CD4-positive, CD25-positive, alpha-beta regulatory T cell (primary cell): Measurements from ENCODE around the gene TTC28. TPM values are rescaled to one million over a fixed set of nuclear protein-coding genes. Genes with fewer than 3 reads are reported as not detected.

Experiments
- ATAC-seq, 2 donors: fragments of 150-1000 bp; cut with Tn5 transposase; one replicate each; pipeline ENCODE4 v1.10.0; 2021; ENCODE audit warnings: low read depth in 2 of 2, moderate number of reproducible peaks in 2 of 2, moderate library complexity in 1 of 2
- DNase-seq, 3 donors: peaks; one replicate each; pipeline versions ENCODE4 v3.0.0 to v3.0.0-alpha.2; 2012 to 2022; ENCODE audit warnings: mixed read lengths in 1 of 3
- H3K27ac ChIP-seq: one replicate; pipeline ENCODE4 v1.7.0; 2013; ENCODE audit warnings: mild to moderate bottlenecking, low read length; ENCODE audit not compliant: insufficient read depth, poor library complexity, severe bottlenecking
- H3K27me3 ChIP-seq: one replicate; pipeline ENCODE4 v1.7.0; 2013; ENCODE audit warnings: low read length; ENCODE audit not compliant: control insufficient read depth, insufficient read depth
- H3K36me3 ChIP-seq: one replicate; pipeline ENCODE4 v1.7.0; 2013; ENCODE audit warnings: mild to moderate bottlenecking, low read length, moderate library complexity; ENCODE audit not compliant: control insufficient read depth, insufficient read depth
- H3K4me1 ChIP-seq: 2 replicates; pipeline ENCODE4 v1.7.0; 2013; ENCODE audit warnings: mild to moderate bottlenecking, low read length; ENCODE audit not compliant: insufficient read depth, control insufficient read depth, poor library complexity, severe bottlenecking
- H3K4me3 ChIP-seq: one replicate; pipeline ENCODE4 v1.7.0; 2013; ENCODE audit warnings: low read depth, mild to moderate bottlenecking, low read length, moderate library complexity
- H3K9me3 ChIP-seq, 2 experiments: 1 replicate in 1 of 2; 2 replicates in 1 of 2; pipeline ENCODE4 v1.7.0; 2013; ENCODE audit warnings: low read length in 2 of 2, mild to moderate bottlenecking in 1 of 2, moderate library complexity in 1 of 2; ENCODE audit not compliant: control insufficient read depth in 2 of 2
- H3K27ac Mint-ChIP-seq, 3 donors: one replicate each; pipeline ENCODE4 v1.8.0; 2020 to 2022; ENCODE audit warnings: mild to moderate bottlenecking in 3 of 3, mixed read lengths in 3 of 3, moderate library complexity in 2 of 3
- H3K27me3 Mint-ChIP-seq: one replicate; pipeline ENCODE4 v1.8.0; 2022; ENCODE audit warnings: mild to moderate bottlenecking, mixed read lengths
- H3K36me3 Mint-ChIP-seq: one replicate; pipeline ENCODE4 v1.8.0; 2020; ENCODE audit warnings: mixed read lengths
- H3K4me1 Mint-ChIP-seq, 4 donors: one replicate each; pipeline ENCODE4 v1.8.0; 2020 to 2022; ENCODE audit warnings: mixed read lengths in 4 of 4, mild to moderate bottlenecking in 1 of 4
- H3K4me3 Mint-ChIP-seq, 4 donors: one replicate each; pipeline ENCODE4 v1.8.0; 2020 to 2022; ENCODE audit warnings: mild to moderate bottlenecking in 4 of 4, mixed read lengths in 4 of 4, moderate library complexity in 3 of 4
- H3K9me3 Mint-ChIP-seq, 7 donors: one replicate each; pipeline ENCODE4 v1.8.0; 2020 to 2022; ENCODE audit warnings: mixed read lengths in 7 of 7, mild to moderate bottlenecking in 3 of 7, moderate library complexity in 2 of 7
- polyA plus RNA-seq, 4 donors: library from polyadenylated mRNA; unstranded; fragments of 300-500 nt; fragmentation: Illumina TruSeq; gene quantifications; one replicate each; pipeline ENCODE4 v1.2.3, GENCODE V29; 2021
- total RNA-seq: library from RNA; stranded (reverse); gene quantifications from one replicate; pipeline ENCODE4 v1.2.3, GENCODE V29; 2022

Gene TTC28
- total and polyA plus RNA-seq, 5 donors from 2014 or later: 0.02 to 2.7 (median 0.28) TPM; not detected in 1

DNA sequence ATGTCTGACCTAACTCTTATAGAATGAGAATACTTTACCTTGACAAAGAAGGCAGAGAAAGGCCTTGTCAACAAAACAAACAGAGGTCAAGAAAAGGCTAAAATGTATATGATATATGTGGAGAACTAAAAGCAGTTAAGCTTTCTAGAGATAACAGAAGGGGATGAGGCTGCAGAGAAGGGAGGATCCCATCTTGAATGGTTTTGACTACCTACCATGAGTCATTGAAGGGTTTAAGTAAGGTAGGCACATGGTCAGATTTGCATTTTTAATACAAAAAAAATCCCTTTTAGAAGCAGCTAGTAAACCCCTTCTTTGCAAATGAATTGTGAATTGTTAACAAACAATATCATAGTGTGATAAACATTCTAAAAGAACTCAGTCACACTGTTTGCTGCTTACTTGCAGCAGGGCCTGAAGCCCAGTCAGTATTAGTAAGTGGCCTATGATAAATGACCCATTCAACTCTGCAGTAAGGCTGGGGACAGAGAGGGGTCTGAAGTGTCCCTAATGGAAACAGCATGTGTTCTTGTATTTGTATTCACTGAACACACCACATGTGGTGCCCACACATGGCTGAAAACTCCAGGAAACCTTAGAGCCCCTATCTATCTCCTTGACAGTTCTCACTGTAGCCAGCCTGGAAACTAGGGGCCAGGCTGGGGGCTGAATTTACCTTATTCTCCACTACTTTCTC, 431.8 kb downstream of the TTC28 start:
- H3K9me3 ChIP-seq: no peaks in the 10 kb centered on the region
- H3K4me1 ChIP-seq: no peaks in the 10 kb centered on the region
- no peak overlapping the region for H3K27ac ChIP-seq
- no peaks in the 10 kb centered on the region for H3K36me3 ChIP-seq
- Mint-ChIP-seq H3K27ac (no peak overlapping the region), H3K27me3 (peaks cover 6% of the 10 kb centered on the region), H3K4me1 (no peaks in the 10 kb centered on the region), H3K36me3 (no peaks in the 10 kb centered on the region), H3K9me3 (no peaks in the 10 kb centered on the region), H3K4me3 (no peak overlapping the region)
- ATAC-seq (no peak), DNase-seq (no peak)
- peaks cover 5% of the 10 kb centered on the region for H3K27me3 ChIP-seq
- no peak overlapping the region for H3K4me3 ChIP-seq

DNA sequence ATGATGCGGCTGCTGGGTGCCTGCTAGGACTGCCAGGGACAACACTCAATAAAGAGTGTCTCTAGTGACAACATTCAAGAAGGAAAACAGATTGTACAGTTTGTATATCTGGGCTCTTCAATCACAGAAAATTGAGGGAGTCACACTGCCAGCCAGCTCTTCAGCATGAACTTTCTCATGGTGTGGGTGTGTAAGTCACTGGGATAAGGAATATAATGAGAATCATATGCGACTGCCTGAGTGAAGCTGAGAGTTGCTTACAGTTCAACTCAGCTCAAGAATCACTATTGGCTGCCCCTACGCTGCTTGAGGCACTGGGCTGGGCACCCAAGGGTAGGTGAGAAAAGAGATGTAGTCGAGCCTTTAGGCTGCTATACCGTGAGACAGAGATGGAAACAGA, 432.5 kb downstream of the TTC28 start:
- no peaks in the 10 kb centered on the region for H3K4me1 Mint-ChIP-seq
- H3K9me3 ChIP-seq: no peaks in the 10 kb centered on the region
- peaks cover 5% of the 10 kb centered on the region for H3K27me3 ChIP-seq
- peaks cover 6% of the 10 kb centered on the region for H3K27me3 Mint-ChIP-seq
- no peak overlapping the region for H3K27ac ChIP-seq
- H3K4me3 ChIP-seq: no peak overlapping the region
- no peak overlapping the region for H3K27ac Mint-ChIP-seq
- H3K4me3 Mint-ChIP-seq: no peak overlapping the region
- H3K4me1 ChIP-seq: no peaks in the 10 kb centered on the region
- ATAC-seq: no peak
- H3K36me3 ChIP-seq: no peaks in the 10 kb centered on the region
- no peaks in the 10 kb centered on the region for H3K36me3 Mint-ChIP-seq
- H3K9me3 Mint-ChIP-seq: no peaks in the 10 kb centered on the region
- no peak for DNase-seq

- H3K4me1 Mint-ChIP-seq: no peaks in the 10 kb centered on the region
- H3K4me1 ChIP-seq: no peaks in the 10 kb centered on the region
- no peak overlapping the region for H3K27ac Mint-ChIP-seq
- peaks cover 6% of the 10 kb centered on the region for H3K27me3 Mint-ChIP-seq
- DNase-seq (no peak), ATAC-seq (no peak)
- no peaks in the 10 kb centered on the region for H3K36me3 ChIP-seq
- H3K9me3 ChIP-seq: no peaks in the 10 kb centered on the region
- H3K36me3 Mint-ChIP-seq: no peaks in the 10 kb centered on the region
- no peak overlapping the region for H3K4me3 Mint-ChIP-seq
- H3K4me3 ChIP-seq: no peak overlapping the region
- H3K9me3 Mint-ChIP-seq: no peaks in the 10 kb centered on the region
- H3K27me3 ChIP-seq: peaks cover 5% of the 10 kb centered on the region
- no peak overlapping the region for H3K27ac ChIP-seq
Measured at GRCh38 chr22:28246397-28246796, 433.2 kb downstream of the TTC28 start.

DNA sequence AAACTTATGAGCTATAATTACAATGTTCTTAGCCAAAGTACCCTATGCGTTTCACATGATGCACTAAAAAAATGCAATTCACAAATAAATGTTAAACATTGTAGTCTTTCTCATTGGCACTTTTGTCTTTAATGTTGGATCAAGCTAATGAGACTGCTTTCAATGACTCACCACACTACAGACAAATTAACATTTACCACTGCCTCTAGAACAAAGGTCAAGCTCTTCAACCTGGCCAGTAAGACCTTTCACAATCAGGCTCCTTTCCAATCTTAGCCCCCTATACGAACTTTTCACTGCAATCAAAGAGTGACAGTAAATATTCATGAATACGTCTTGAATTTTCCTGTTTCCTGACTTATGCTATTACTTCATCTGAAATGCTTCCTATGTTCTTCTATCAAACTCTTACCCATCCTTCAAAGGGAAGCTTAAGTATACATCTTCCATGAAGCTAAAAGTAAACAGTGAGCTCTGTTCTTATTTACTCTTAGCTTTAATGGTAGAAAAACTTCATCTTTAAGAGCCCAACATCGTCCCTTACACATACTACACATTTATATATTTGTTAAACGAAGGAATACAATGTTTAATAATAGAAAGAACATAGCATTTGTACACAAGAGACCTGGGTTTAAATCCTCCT, 433.9 kb downstream of the TTC28 start:
- H3K27me3 Mint-ChIP-seq: peaks cover 6% of the 10 kb centered on the region

GRCh38 chr22:28244757-28245156, 434.9 kb downstream of the TTC28 start:
- Histone ChIP-seq H3K27ac (no peak overlapping the region), H3K27me3 (peaks cover 7% of the 10 kb centered on the region), H3K36me3 (no peaks in the 10 kb centered on the region), H3K4me1 (no peaks in the 10 kb centered on the region), H3K9me3 (no peaks in the 10 kb centered on the region), H3K4me3 (no peak overlapping the region)
- H3K4me1 Mint-ChIP-seq: no peaks in the 10 kb centered on the region
- no peaks in the 10 kb centered on the region for H3K36me3 Mint-ChIP-seq
- no peak for DNase-seq
- peaks cover 0 to 1% (median 0%) of the 10 kb centered on the region in 7 donors for H3K9me3 Mint-ChIP-seq
- no peak for ATAC-seq
- peaks cover 6% of the 10 kb centered on the region for H3K27me3 Mint-ChIP-seq
- H3K27ac Mint-ChIP-seq: no peak overlapping the region
- no peak overlapping the region for H3K4me3 Mint-ChIP-seq

More for the DNA sequence above, 433.9 kb downstream of the TTC28 start:
- no peaks in the 10 kb centered on the region for H3K36me3 Mint-ChIP-seq
- H3K9me3 Mint-ChIP-seq: peaks cover 0 to 1% (median 0%) of the 10 kb centered on the region in 7 donors
- no peaks in the 10 kb centered on the region for H3K4me1 Mint-ChIP-seq
- DNase-seq (no peak), ATAC-seq (no peak)
- H3K27ac ChIP-seq: no peak overlapping the region
- peaks cover 5% of the 10 kb centered on the region for H3K27me3 ChIP-seq
- no peak overlapping the region for H3K4me3 Mint-ChIP-seq
- H3K27ac Mint-ChIP-seq: no peak overlapping the region
- no peaks in the 10 kb centered on the region for H3K36me3 ChIP-seq
- no peaks in the 10 kb centered on the region for H3K4me1 ChIP-seq
- H3K9me3 ChIP-seq: no peaks in the 10 kb centered on the region
- no peak overlapping the region for H3K4me3 ChIP-seq

DNA sequence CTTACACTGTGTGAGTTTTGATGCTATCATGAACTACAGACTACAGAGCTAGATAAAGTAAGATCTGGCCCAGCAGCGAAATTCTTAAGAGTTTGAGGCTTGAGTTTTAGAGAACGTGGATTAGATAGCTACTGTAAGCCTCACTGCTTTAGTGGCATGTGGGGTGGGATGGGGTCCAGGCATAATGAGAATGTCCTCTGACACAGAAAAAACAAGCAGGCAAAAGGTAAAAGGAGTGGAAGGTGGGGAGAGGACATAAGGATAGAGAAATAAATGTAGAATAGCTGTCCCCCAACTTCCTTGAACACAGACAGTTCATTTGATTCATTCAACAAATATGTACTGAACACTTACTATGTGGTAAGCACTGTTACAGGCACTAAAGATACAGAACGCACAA, 436.1 kb downstream of the TTC28 start:
- Histone ChIP-seq H3K27ac (no peak overlapping the region), H3K36me3 (no peaks in the 10 kb centered on the region), H3K4me1 (no peaks in the 10 kb centered on the region), H3K27me3 (peaks cover 7% of the 10 kb centered on the region), H3K9me3 (no peaks in the 10 kb centered on the region), H3K4me3 (no peak overlapping the region)
- H3K4me3 Mint-ChIP-seq: no peak overlapping the region
- peaks cover 0 to 1% (median 0%) of the 10 kb centered on the region in 7 donors for H3K9me3 Mint-ChIP-seq
- peaks cover 12% of the 10 kb centered on the region for H3K27me3 Mint-ChIP-seq
- no peaks in the 10 kb centered on the region for H3K36me3 Mint-ChIP-seq
- ATAC-seq: no peak
- H3K27ac Mint-ChIP-seq: no peak overlapping the region
- no peaks in the 10 kb centered on the region for H3K4me1 Mint-ChIP-seq
- no peak for DNase-seq

- no peak overlapping the region for H3K27ac Mint-ChIP-seq
- H3K36me3 ChIP-seq: no peaks in the 10 kb centered on the region
- no peaks in the 10 kb centered on the region for H3K36me3 Mint-ChIP-seq
- H3K4me3 Mint-ChIP-seq: no peak overlapping the region
- H3K9me3 ChIP-seq: no peaks in the 10 kb centered on the region
- ATAC-seq (no peak), DNase-seq (no peak)
- H3K9me3 Mint-ChIP-seq: peaks cover 0 to 4% (median 0%) of the 10 kb centered on the region in 7 donors
- H3K4me1 ChIP-seq: no peaks in the 10 kb centered on the region
- H3K27ac ChIP-seq: no peak overlapping the region
- H3K4me3 ChIP-seq: no peak overlapping the region
- peaks cover 27% of the 10 kb centered on the region for H3K27me3 Mint-ChIP-seq
- H3K4me1 Mint-ChIP-seq: no peaks in the 10 kb centered on the region
- H3K27me3 ChIP-seq: peaks cover 8% of the 10 kb centered on the region
Measured at GRCh38 chr22:28241656-28242290, 437.9 kb downstream of the TTC28 start.
